Measurements from ENCODE around the gene TDP2. TPM values are rescaled to one million over a fixed set of nuclear protein-coding genes. Genes with fewer than 3 reads are reported as not detected.

The TDP2 gene
- total RNA-seq, 1 experiment from 2014 or later = 23.6 TPM

DNA sequence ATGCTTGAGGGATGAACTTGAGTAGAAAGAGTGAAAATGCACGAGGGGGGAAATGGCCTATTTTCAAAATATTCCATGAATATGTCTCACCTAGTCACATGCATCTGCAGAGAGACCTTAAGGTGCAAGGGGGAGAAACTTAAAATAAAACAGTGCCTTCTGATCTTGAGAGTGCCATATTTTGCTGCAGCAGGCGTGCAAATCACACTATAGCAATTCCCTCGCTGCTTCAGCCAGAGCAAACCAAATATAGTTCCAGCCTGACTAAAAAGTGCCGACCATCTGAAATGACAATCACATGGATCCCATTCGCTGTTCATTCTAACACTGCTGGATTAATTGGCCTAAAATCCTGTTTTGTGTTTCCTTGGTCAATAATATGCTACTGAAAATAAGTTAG lies 47.0 kb downstream of the TDP2 start:
- no peak overlapping the region for H3K27ac ChIP-seq
- no peak for DNase-seq (ENCODE audit: low read depth in 1 of 2, low spot score in 2 of 2)
- H3K27me3 ChIP-seq (replicated peaks) = peaks cover 7% of the 10 kb centered on the region; the same call in 1 of the 2 replicates
- no peaks in the 10 kb centered on the region for H3K4me1 ChIP-seq (replicated peaks)
- no peaks in the 10 kb centered on the region for H3K9me3 ChIP-seq (replicated peaks)
- H3K36me3 ChIP-seq = no peaks in the 10 kb centered on the region
- H3K4me3 ChIP-seq = no peak overlapping the region

- H3K27me3 ChIP-seq (replicated peaks) = peaks cover 3% of the 10 kb centered on the region; the same call in 1 of the 2 replicates
- H3K9me3 ChIP-seq (replicated peaks) = no peaks in the 10 kb centered on the region
- DNase-seq (ENCODE audit: low read depth in 1 of 2, low spot score in 2 of 2) = no peak
- no peak overlapping the region for H3K27ac ChIP-seq
- no peak overlapping the region for H3K4me3 ChIP-seq
- H3K36me3 ChIP-seq = no peaks in the 10 kb centered on the region
- H3K4me1 ChIP-seq (replicated peaks) = no peaks in the 10 kb centered on the region
These were observed 52.1 kb downstream of the TDP2 start for GRCh38 chr6:24614648-24615047.

GRCh38 chr6:24614043-24614420 lies 52.7 kb downstream of the TDP2 start:
- no peaks in the 10 kb centered on the region for H3K36me3 ChIP-seq
- no peak for DNase-seq (ENCODE audit: low read depth in 1 of 2, low spot score in 2 of 2)
- H3K9me3 ChIP-seq (replicated peaks) = no peaks in the 10 kb centered on the region
- H3K27me3 ChIP-seq (replicated peaks) = peaks cover 3% of the 10 kb centered on the region; the same call in 1 of the 2 replicates
- no peaks in the 10 kb centered on the region for H3K4me1 ChIP-seq (replicated peaks)
- H3K27ac ChIP-seq = no peak overlapping the region
- H3K4me3 ChIP-seq = no peak overlapping the region

DNA sequence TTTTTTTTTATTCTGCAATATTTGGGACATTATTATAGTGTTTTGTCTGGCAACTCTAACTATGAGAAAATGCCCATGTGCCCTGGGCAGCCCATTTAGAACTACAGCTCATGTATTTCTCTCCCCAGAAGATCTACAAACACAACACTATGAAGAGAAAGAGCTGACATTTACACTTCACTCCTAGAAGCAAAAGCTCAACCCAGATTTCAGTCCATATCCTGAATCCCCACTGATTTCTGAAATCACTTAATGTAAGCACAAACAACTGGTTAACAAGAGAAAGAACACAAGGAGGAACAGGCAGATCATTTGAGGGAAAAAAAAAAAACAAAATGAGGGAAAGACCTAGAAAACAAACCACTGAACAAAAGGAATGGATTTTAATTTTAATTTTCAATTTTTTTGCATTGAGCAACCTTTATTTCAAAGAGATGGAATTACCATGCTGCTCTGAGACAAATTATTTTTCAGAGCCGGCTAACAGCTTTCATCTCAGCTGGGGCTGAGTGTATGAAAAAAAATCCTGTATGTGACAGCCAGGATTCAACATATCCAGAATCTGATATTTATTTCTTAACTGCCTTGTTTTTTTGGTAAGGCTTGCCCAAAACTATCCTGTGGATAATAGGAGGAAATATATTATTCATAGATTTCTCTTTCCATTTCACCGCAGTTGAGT lies 53.2 kb downstream of the TDP2 start:
- no peak overlapping the region for H3K27ac ChIP-seq
- H3K36me3 ChIP-seq = no peaks in the 10 kb centered on the region
- no peaks in the 10 kb centered on the region for H3K4me1 ChIP-seq (replicated peaks)
- H3K27me3 ChIP-seq (replicated peaks) = peaks cover 3% of the 10 kb centered on the region; the same call in 1 of the 2 replicates
- DNase-seq (ENCODE audit: low read depth in 1 of 2, low spot score in 2 of 2) = no peak
- H3K9me3 ChIP-seq (replicated peaks) = no peaks in the 10 kb centered on the region
- no peak overlapping the region for H3K4me3 ChIP-seq

GRCh38 chr6:24610672-24611071 lies 56.0 kb downstream of the TDP2 start:
- no peaks in the 10 kb centered on the region for H3K36me3 ChIP-seq
- no peak for DNase-seq (ENCODE audit: low read depth in 1 of 2, low spot score in 2 of 2)
- H3K27me3 ChIP-seq (replicated peaks) = peaks cover 3% of the 10 kb centered on the region; the same call in 1 of the 2 replicates
- no peaks in the 10 kb centered on the region for H3K9me3 ChIP-seq (replicated peaks)
- H3K27ac ChIP-seq = no peak overlapping the region
- H3K4me3 ChIP-seq = no peak overlapping the region
- H3K4me1 ChIP-seq (replicated peaks) = no peaks in the 10 kb centered on the region

- no peaks in the 10 kb centered on the region for H3K9me3 ChIP-seq (replicated peaks)
- no peaks in the 10 kb centered on the region for H3K27me3 ChIP-seq (replicated peaks)
- H3K4me1 ChIP-seq (replicated peaks) = no peaks in the 10 kb centered on the region
- H3K4me3 ChIP-seq = no peak overlapping the region
- H3K27ac ChIP-seq = no peak overlapping the region
- DNase-seq (ENCODE audit: low read depth in 1 of 2, low spot score in 2 of 2) = no peak
- H3K36me3 ChIP-seq = no peaks in the 10 kb centered on the region
These were observed 59.2 kb downstream of the TDP2 start for GRCh38 chr6:24607310-24608105.

DNA sequence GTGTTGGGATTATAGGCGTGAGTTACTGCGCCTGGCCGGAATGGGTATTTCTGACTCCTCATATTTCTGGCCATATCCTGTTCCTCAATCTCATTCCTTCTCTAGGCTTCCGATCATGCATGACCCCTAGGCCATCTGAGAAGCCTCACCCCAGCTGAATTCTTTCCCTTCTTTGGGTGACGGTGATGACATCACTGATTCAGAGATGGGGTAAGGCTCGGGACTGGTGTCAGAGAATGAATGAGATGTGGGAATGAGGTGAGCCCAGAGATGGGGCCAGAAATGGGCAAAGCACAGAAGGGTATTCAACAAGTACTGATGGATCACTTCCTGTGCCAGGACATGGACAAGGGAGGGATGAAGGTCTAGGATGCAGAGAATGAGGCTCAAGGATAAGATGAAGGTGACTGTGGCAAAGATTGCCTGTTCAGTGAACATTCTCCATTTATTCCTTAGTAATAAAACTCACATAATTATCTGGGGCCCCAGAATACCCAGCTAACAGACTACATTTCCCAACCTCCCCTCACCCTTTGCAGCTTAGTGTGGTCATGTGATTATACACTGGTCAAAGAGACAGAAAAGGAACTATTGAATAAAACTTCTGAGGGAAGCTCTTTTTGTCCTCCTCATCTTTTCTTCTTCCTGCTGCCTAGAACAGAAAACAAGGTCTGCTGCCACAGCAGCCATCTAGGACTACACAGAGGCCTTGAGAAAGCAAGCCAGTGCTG lies 60.3 kb downstream of the TDP2 start:
- Histone ChIP-seq H3K9me3 (replicated peaks) (no peaks in the 10 kb centered on the region), H3K4me1 (replicated peaks) (no peaks in the 10 kb centered on the region), H3K27ac (no peak overlapping the region), H3K27me3 (replicated peaks) (no peaks in the 10 kb centered on the region), H3K36me3 (no peaks in the 10 kb centered on the region), H3K4me3 (no peak overlapping the region)
- no peak for DNase-seq (ENCODE audit: low read depth in 1 of 2, low spot score in 2 of 2)

DNA sequence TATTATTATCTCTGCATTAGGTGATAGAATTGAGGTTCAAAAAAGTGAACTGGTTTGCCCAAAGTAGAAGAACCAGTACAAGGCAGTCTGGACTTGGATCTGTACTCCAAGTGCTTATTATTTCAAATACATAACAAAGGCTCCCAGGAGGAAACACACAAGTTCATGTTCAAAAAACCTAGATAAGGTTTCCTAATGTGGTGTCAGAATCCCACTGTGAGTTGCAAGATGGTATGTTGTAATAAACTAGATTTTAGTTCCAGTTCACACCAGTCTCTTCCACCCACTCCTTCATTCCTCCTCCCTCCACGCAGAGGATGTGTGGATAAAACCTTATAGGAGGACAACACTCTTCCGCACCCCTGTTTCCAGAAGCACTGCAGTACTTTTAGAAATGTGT lies 63.5 kb downstream of the TDP2 start:
- no peak for DNase-seq (ENCODE audit: low read depth in 1 of 2, low spot score in 2 of 2)
- no peak overlapping the region for H3K27ac ChIP-seq
- H3K27me3 ChIP-seq (replicated peaks) = no peaks in the 10 kb centered on the region
- no peaks in the 10 kb centered on the region for H3K9me3 ChIP-seq (replicated peaks)
- H3K4me3 ChIP-seq = no peak overlapping the region
- H3K36me3 ChIP-seq = no peaks in the 10 kb centered on the region
- H3K4me1 ChIP-seq (replicated peaks) = no peaks in the 10 kb centered on the region

- Histone ChIP-seq H3K4me1 (replicated peaks) (no peaks in the 10 kb centered on the region), H3K36me3 (no peaks in the 10 kb centered on the region), H3K9me3 (replicated peaks) (no peaks in the 10 kb centered on the region), H3K27ac (no peak overlapping the region), H3K27me3 (replicated peaks) (no peaks in the 10 kb centered on the region), H3K4me3 (no peak overlapping the region)
- no peak for DNase-seq (ENCODE audit: low read depth in 1 of 2, low spot score in 2 of 2)
These were observed 65.8 kb downstream of the TDP2 start for GRCh38 chr6:24600903-24601302.

Other genes starting within 250 kb of the TDP2 start
- 0.34 and 0.74 TPM in 2 replicates for gene GPLD1, start 177.3 kb downstream of the TDP2 start, total RNA-seq (2014; rRNA removed; shearing (Covaris generic))
- gene ALDH5A1, start 171.9 kb downstream of the TDP2 start, total RNA-seq (2014; rRNA removed; shearing (Covaris generic)) = 0.66 and 0.78 TPM in 2 replicates
- gene KIAA0319, start 20.7 kb downstream of the TDP2 start, total RNA-seq (2014; rRNA removed; shearing (Covaris generic)) = not detected in 2 replicates
- gene ACOT13, start 178 bp upstream of the TDP2 start, total RNA-seq (2014; rRNA removed; shearing (Covaris generic)) = 7.5 and 10.6 TPM in 2 replicates
- gene C6orf62, start 52.3 kb upstream of the TDP2 start, total RNA-seq (2014; rRNA removed; shearing (Covaris generic)) = 94.4 and 124 TPM in 2 replicates
- gene GMNN, start 108.0 kb upstream of the TDP2 start, total RNA-seq (2014; rRNA removed; shearing (Covaris generic)) = 88.5 and 102 TPM in 2 replicates
- not detected in 2 replicates for gene ARMH2, start 132.0 kb upstream of the TDP2 start, total RNA-seq (2014; rRNA removed; shearing (Covaris generic))